Measurements from ENCODE around the gene NCOA4.
"Not testable (repeated sequence)": the region's sequence is repeated elsewhere in the genome, so short reads cannot be mapped to it uniquely, and the experiment has no call there.

The NCOA4 gene

GRCh38 chr10:46019177-46019528, 11.3 kb downstream of the NCOA4 start:
- no peak for DNase-seq

- peak; percentile 46 to 57 for DNase-seq
Observed at GRCh38 chr10:46018453-46019176, 11.8 kb downstream of the NCOA4 start.

- DNase-seq: no peak
Observed at GRCh38 chr10:46017733-46018132, 12.7 kb downstream of the NCOA4 start.

GRCh38 chr10:46016811-46017210, 13.6 kb downstream of the NCOA4 start:
- no peak for DNase-seq

GRCh38 chr10:46016190-46016589, 14.2 kb downstream of the NCOA4 start:
- no peak for DNase-seq

GRCh38 chr10:46014683-46015405, 15.6 kb downstream of the NCOA4 start:
- DNase-seq: no peak

GRCh38 chr10:46014206-46014605, 16.2 kb downstream of the NCOA4 start:
- DNase-seq: no peak

- no peak for DNase-seq
Observed at GRCh38 chr10:46012746-46013145, 17.7 kb downstream of the NCOA4 start.

- no peak for DNase-seq
Observed at GRCh38 chr10:46006219-46006618, 24.2 kb downstream of the NCOA4 start.

GRCh38 chr10:46005383-46005782, 25.0 kb downstream of the NCOA4 start:
- DNase-seq: no peak

- no peak for DNase-seq
Observed at GRCh38 chr10:46004963-46005362, 25.5 kb downstream of the NCOA4 start.

- DNase-seq: no peak
Observed at GRCh38 chr10:46002916-46003693, 27.3 kb downstream of the NCOA4 start.

GRCh38 chr10:46002189-46002687, 28.2 kb downstream of the NCOA4 start:
- DNase-seq: not testable (repeated sequence)

- no peak for DNase-seq
Observed at GRCh38 chr10:46001187-46001756, 29.2 kb downstream of the NCOA4 start.

- no peak for DNase-seq
Observed at GRCh38 chr10:46000538-46000937, 29.9 kb downstream of the NCOA4 start.

GRCh38 chr10:45999955-46000354, 30.5 kb downstream of the NCOA4 start:
- not testable (repeated sequence) for DNase-seq

GRCh38 chr10:45997994-45998763, 32.2 kb downstream of the NCOA4 start:
- DNase-seq: no peak

GRCh38 chr10:45997557-45997956, 32.9 kb downstream of the NCOA4 start:
- no peak for DNase-seq

GRCh38 chr10:45985590-45985989, 44.8 kb downstream of the NCOA4 start:
- not testable (repeated sequence) for DNase-seq

GRCh38 chr10:45984473-45984872, 46.0 kb downstream of the NCOA4 start:
- not testable (repeated sequence) for DNase-seq

GRCh38 chr10:45983538-45984186, 46.8 kb downstream of the NCOA4 start:
- peak; percentile 81 to 87 for DNase-seq

GRCh38 chr10:45981367-45981766, 49.1 kb downstream of the NCOA4 start:
- not testable (repeated sequence) for DNase-seq

Data from Kasumi-1 (cell line).